Endodermal cell (in vitro differentiated cells): ENCODE measurements around the gene SLAIN2. TPM values are rescaled to one million over a fixed set of nuclear protein-coding genes. Genes with fewer than 3 reads are reported as not detected.

Source experiments
- DNase-seq: peaks from one replicate; pipeline ENCODE4 v3.0.0-alpha.2; 2017
- H3K27ac ChIP-seq: 2 replicates; pipeline ENCODE4 v1.5.1; 2013; ENCODE audit warnings: mild to moderate bottlenecking, low read depth, low read length, moderate library complexity
- H3K27me3 ChIP-seq: 2 replicates; pipeline ENCODE4 v1.6.1; 2013; ENCODE audit warnings: mild to moderate bottlenecking, low read length, moderate library complexity; ENCODE audit not compliant: insufficient read depth, control insufficient read depth, poor library complexity, severe bottlenecking
- H3K36me3 ChIP-seq: 2 replicates; pipeline ENCODE4 v1.7.0; 2013; ENCODE audit warnings: mild to moderate bottlenecking, low read length, moderate library complexity; ENCODE audit not compliant: control insufficient read depth, insufficient read depth
- H3K4me1 ChIP-seq: one replicate; pipeline ENCODE4 v1.7.0; 2013; ENCODE audit warnings: low read length; ENCODE audit not compliant: control insufficient read depth, insufficient read depth
- H3K4me3 ChIP-seq: 2 replicates; pipeline ENCODE4 v1.5.1; 2013; ENCODE audit warnings: mild to moderate bottlenecking, low read length, moderate library complexity
- H3K9ac ChIP-seq: 2 replicates; pipeline ENCODE4 v1.6.1; 2013; ENCODE audit warnings: mild to moderate bottlenecking, low read length, moderate library complexity; ENCODE audit not compliant: poor library complexity, severe bottlenecking; ENCODE audit errors: extremely low read depth
- H3K9me3 ChIP-seq: 2 replicates; pipeline ENCODE4 v1.6.1; 2013; ENCODE audit warnings: mild to moderate bottlenecking, low read length, moderate library complexity; ENCODE audit not compliant: control insufficient read depth
- H3K27ac Mint-ChIP-seq: 2 replicates; pipeline ENCODE4 v1.8.0; 2020; ENCODE audit warnings: mixed read lengths
- H3K27me3 Mint-ChIP-seq: 2 replicates; pipeline ENCODE4 v1.8.0; 2021; ENCODE audit warnings: mild to moderate bottlenecking, mixed read lengths; ENCODE audit not compliant: insufficient read depth
- H3K36me3 Mint-ChIP-seq: 2 replicates; pipeline ENCODE4 v1.8.0; 2020; ENCODE audit warnings: low read depth, mixed read lengths
- H3K4me1 Mint-ChIP-seq: 2 replicates; pipeline ENCODE4 v1.8.0; 2020; ENCODE audit warnings: mixed read lengths
- H3K4me3 Mint-ChIP-seq: 2 replicates; pipeline ENCODE4 v1.8.0; 2020; ENCODE audit warnings: mild to moderate bottlenecking, moderate library complexity, mixed read lengths
- H3K9me3 Mint-ChIP-seq: 2 replicates; pipeline ENCODE4 v1.8.0; 2020; ENCODE audit warnings: mild to moderate bottlenecking, mixed read lengths
- WGBS, 2 experiments: methylation state at CpG; one replicate each; pipeline versions ENCODE4 v1.1.5 to v1.1.7; 2013; ENCODE audit warnings: missing lambda C conversion rate in 2 of 2, mixed read lengths in 1 of 2; ENCODE audit not compliant: insufficient coverage in 1 of 2, insufficient read length in 1 of 2; 5-methylcytosine and 5-hydroxymethylcytosine counted together
- total RNA-seq, 2 donors: library from RNA; stranded (reverse); fragmentation: NEBNext Ultra II Directional in 1 of 2; extraction: Animal tissue kit (Norgen Biotek cat#: 25700) in 1 of 2; gene quantifications; 2 replicates in 1 of 2; 3 replicates in 1 of 2; pipeline ENCODE4 v1.2.1, GENCODE V29; 2021
- TF ChIP-seq, protein P1 (sequence below): fragments of 200-600 bp; sonication (generic); conservative IDR thresholded peaks from 2 replicates; pipeline ENCODE4 v1.5.0; 2021; ENCODE audit warnings: antibody characterized with exemption, mild to moderate bottlenecking

Gene SLAIN2
- total RNA-seq, 2 donors from 2014 or later = 42.1 to 49.8 TPM

- Histone ChIP-seq H3K9me3 (no peaks in the 10 kb centered on the region), H3K9ac (no peak overlapping the region), H3K27me3 (no peaks in the 10 kb centered on the region), H3K4me1 (peaks cover 2% of the 10 kb centered on the region), H3K27ac (peak overlapping the region; percentile 12), H3K4me3 (no peak overlapping the region), H3K36me3 (no peaks in the 10 kb centered on the region)
- no peaks in the 10 kb centered on the region for H3K9me3 Mint-ChIP-seq
- H3K27me3 Mint-ChIP-seq = no peaks in the 10 kb centered on the region
- 90% methylated on average over 1 of the region's 1 CpG; no CpG with 5 or more reads in 1 of the 2 experiments for WGBS, 2 experiments
- H3K4me3 Mint-ChIP-seq = no peak overlapping the region
- no peak for DNase-seq
- H3K27ac Mint-ChIP-seq = no peak overlapping the region
- H3K36me3 Mint-ChIP-seq = peaks cover 12% of the 10 kb centered on the region
- H3K4me1 Mint-ChIP-seq = peaks cover 14% of the 10 kb centered on the region
- TF ChIP-seq, protein P1, sequence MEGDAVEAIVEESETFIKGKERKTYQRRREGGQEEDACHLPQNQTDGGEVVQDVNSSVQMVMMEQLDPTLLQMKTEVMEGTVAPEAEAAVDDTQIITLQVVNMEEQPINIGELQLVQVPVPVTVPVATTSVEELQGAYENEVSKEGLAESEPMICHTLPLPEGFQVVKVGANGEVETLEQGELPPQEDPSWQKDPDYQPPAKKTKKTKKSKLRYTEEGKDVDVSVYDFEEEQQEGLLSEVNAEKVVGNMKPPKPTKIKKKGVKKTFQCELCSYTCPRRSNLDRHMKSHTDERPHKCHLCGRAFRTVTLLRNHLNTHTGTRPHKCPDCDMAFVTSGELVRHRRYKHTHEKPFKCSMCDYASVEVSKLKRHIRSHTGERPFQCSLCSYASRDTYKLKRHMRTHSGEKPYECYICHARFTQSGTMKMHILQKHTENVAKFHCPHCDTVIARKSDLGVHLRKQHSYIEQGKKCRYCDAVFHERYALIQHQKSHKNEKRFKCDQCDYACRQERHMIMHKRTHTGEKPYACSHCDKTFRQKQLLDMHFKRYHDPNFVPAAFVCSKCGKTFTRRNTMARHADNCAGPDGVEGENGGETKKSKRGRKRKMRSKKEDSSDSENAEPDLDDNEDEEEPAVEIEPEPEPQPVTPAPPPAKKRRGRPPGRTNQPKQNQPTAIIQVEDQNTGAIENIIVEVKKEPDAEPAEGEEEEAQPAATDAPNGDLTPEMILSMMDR = no peak
Measured at GRCh38 chr4:48429709-48430474, 88.6 kb downstream of the SLAIN2 start.

DNA sequence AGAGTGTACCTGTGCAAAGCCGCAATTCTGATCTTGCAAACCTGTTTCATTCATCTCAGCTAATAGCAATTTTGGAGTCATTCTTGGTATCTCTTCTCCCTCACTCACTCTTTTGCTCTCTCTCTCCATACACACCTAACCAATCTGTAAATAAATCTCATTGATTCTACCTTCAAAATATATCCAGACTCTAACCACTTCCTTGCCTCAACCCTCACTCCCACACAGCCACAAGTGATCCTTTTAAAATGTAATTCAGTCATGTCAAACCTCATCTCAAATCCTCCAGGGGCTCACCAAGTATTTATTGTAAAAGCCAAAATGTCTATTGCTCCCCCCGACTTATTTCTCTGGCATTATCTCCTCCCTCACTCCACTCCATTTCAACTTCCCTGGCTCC is 90.1 kb downstream of the SLAIN2 start:
- TF ChIP-seq, protein P1 = no peak
- no peak for DNase-seq
- H3K27ac Mint-ChIP-seq = no peak overlapping the region
- no peaks in the 10 kb centered on the region for H3K27me3 Mint-ChIP-seq
- no peak overlapping the region for H3K4me3 ChIP-seq
- no peaks in the 10 kb centered on the region for H3K36me3 ChIP-seq
- no peaks in the 10 kb centered on the region for H3K27me3 ChIP-seq
- no peak overlapping the region for H3K9ac ChIP-seq
- H3K27ac ChIP-seq = no peak overlapping the region
- peaks cover 2% of the 10 kb centered on the region for H3K4me1 ChIP-seq
- H3K36me3 Mint-ChIP-seq = peaks cover 12% of the 10 kb centered on the region
- no peaks in the 10 kb centered on the region for H3K9me3 Mint-ChIP-seq
- no peak overlapping the region for H3K4me3 Mint-ChIP-seq
- no peaks in the 10 kb centered on the region for H3K9me3 ChIP-seq
- peaks cover 17% of the 10 kb centered on the region for H3K4me1 Mint-ChIP-seq
- 88 to 93% methylated on average over 2 of the region's 2 CpGs for WGBS, 2 experiments

DNA sequence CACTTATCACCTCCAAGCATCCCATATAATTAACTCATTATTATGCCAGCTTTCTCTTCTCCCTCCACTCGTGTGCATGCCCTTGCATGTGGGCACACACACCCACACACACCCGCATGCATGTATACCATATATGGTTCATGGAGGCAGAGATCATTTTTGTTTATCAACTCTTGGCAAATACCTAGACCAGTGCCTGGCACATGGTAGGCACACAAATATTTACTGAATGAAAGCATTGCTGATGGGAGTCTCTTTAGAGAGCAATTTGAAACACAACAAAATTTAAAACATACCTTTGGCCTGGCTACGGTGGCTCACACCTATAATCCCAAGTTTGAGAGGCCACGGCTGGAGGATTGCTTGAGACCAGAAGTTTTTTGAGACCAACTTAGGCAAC is 90.7 kb downstream of the SLAIN2 start:
- peaks cover 10% of the 10 kb centered on the region for H3K36me3 Mint-ChIP-seq
- TF ChIP-seq, protein P1 = no peak
- no peak for DNase-seq

More for the DNA sequence above, 90.7 kb downstream of the SLAIN2 start:
- Histone ChIP-seq H3K4me3 (no peak overlapping the region), H3K4me1 (peaks cover 2% of the 10 kb centered on the region), H3K27me3 (no peaks in the 10 kb centered on the region), H3K9me3 (no peaks in the 10 kb centered on the region), H3K36me3 (no peaks in the 10 kb centered on the region), H3K9ac (no peak overlapping the region), H3K27ac (no peak overlapping the region)
- Mint-ChIP-seq H3K9me3 (no peaks in the 10 kb centered on the region), H3K4me1 (peaks cover 17% of the 10 kb centered on the region), H3K4me3 (no peak overlapping the region), H3K27me3 (no peaks in the 10 kb centered on the region), H3K27ac (no peak overlapping the region)
- 82 to 90% methylated on average over 2 to 4 of the region's 4 CpGs for WGBS, 2 experiments
